GM12878 (cell line): ENCODE data around the gene WDR59. TPM values are rescaled to one million over a fixed set of nuclear protein-coding genes. Genes with fewer than 3 reads are reported as not detected.

Experiments
- ATAC-seq: fragments of 200-7000 bp; cut with Tn5 transposase; 3 replicates; pipeline ENCODE4 v1.9.1; 2020; ENCODE audit warnings: mild to moderate bottlenecking, moderate library complexity
- BruUV-seq: library from RNA; stranded (reverse); fragments of 400-500 nt; replicated peaks from 2 replicates; lab custom pipeline; 2021; lab: Mats Ljungman, UMichigan
- CTCF ChIA-PET: fragments of 300-600 bp; sonication (Branson Sonifier 250); formaldehyde crosslinking; extraction: SDS; loops from one replicate; lab custom pipeline; 2021; ENCODE audit warnings: inconsistent platforms; lab: Yijun Ruan, JAX
- POLR2A ChIA-PET: fragments of 350-600 bp; formaldehyde crosslinking; extraction: SDS; loops from one replicate; lab custom pipeline; 2021; ENCODE audit warnings: inconsistent platforms; lab: Charles Lee
- RAD21 ChIA-PET: fragments of 300-600 bp; sonication (Branson Sonifier 250); formaldehyde crosslinking; loops from one replicate; lab custom pipeline; 2023; ENCODE audit warnings: antibody characterized with exemption; ENCODE audit not compliant: unreplicated experiment; lab: Charles Lee
- SMC1A ChIA-PET: fragments of 300-600 bp; sonication (Branson Sonifier 250); formaldehyde crosslinking; loops from one replicate; lab custom pipeline; 2023; ENCODE audit not compliant: unreplicated experiment, uncharacterized antibody; lab: Charles Lee
- DNase-seq: peaks from one replicate; pipeline ENCODE4 v3.0.0-alpha.2; 2011; ENCODE audit warnings: low read depth, low spot score
- FAIRE-seq: peaks from 3 replicates; lab custom pipeline; 2011; peaks lifted over from hg19 to GRCh38; lab: Jason Lieb, UNC
- H2AFZ ChIP-seq: 2 replicates; pipeline ENCODE4 v1.6.0; 2011; ENCODE audit warnings: low read depth, low read length, control low read depth; ENCODE audit not compliant: control insufficient read depth
- H3K27ac ChIP-seq: 2 replicates; pipeline ENCODE4 v1.5.1; 2011; ENCODE audit warnings: control low read depth; ENCODE audit not compliant: control insufficient read depth, insufficient read depth
- H3K27me3 ChIP-seq, 2 experiments: replicated peaks in 1 of 2; 2 replicates each; pipeline versions ENCODE4 v1.6.0 to v1.6.1; 2011; ENCODE audit warnings: low read length in 1 of 2; ENCODE audit not compliant: control insufficient read depth in 2 of 2, insufficient read depth in 2 of 2
- H3K36me3 ChIP-seq, 2 experiments: 2 replicates each; pipeline ENCODE4 v1.5.1; 2011; ENCODE audit warnings: low read length in 1 of 2; ENCODE audit not compliant: control insufficient read depth in 2 of 2, insufficient read depth in 2 of 2
- H3K4me1 ChIP-seq: 2 replicates; pipeline ENCODE4 v1.6.1; 2011; ENCODE audit warnings: mild to moderate bottlenecking, low read length, moderate library complexity, mixed read lengths; ENCODE audit not compliant: control insufficient read depth, insufficient read depth
- H3K4me2 ChIP-seq: 2 replicates; pipeline ENCODE4 v1.6.0; 2011; ENCODE audit warnings: control low read depth; ENCODE audit not compliant: control insufficient read depth, insufficient read depth
- H3K4me3 ChIP-seq: fragments of 200-600 bp; sonication (generic); 2 replicates; pipeline ENCODE4 v1.5.1; 2016
- H3K79me2 ChIP-seq: 2 replicates; pipeline ENCODE4 v1.6.0; 2011; ENCODE audit warnings: low read length; ENCODE audit not compliant: control insufficient read depth, insufficient read depth
- H3K9ac ChIP-seq: 2 replicates; pipeline ENCODE4 v1.8.0; 2011; ENCODE audit warnings: low read length, control low read depth, mixed read lengths; ENCODE audit not compliant: control insufficient read depth, insufficient read depth
- H3K9me3 ChIP-seq: replicated peaks from 3 replicates; pipeline ENCODE4 v1.5.1; 2011; ENCODE audit warnings: mild to moderate bottlenecking, low read length; ENCODE audit not compliant: control insufficient read depth, insufficient read depth
- H4K20me1 ChIP-seq: 2 replicates; pipeline ENCODE4 v1.6.0; 2011; ENCODE audit not compliant: control insufficient read depth, insufficient read depth
- BMI1 ChIP-seq: fragments of 450-650 bp; IDR thresholded peaks from 2 replicates; pipeline ENCODE4 v1.6.1; 2016; ENCODE audit warnings: mild to moderate bottlenecking, moderate library complexity, borderline replicate concordance
- CHD4 ChIP-seq: fragments of 200-600 bp; sonication (generic); IDR thresholded peaks from 2 replicates; pipeline ENCODE4 v1.6.1; 2016; ENCODE audit warnings: mild to moderate bottlenecking
- CREM ChIP-seq: IDR thresholded peaks from 2 replicates; pipeline ENCODE4 v1.6.1; 2014; ENCODE audit warnings: antibody characterized with exemption, low read depth
- HDGF ChIP-seq: fragments of 450-650 bp; IDR thresholded peaks from 2 replicates; pipeline ENCODE4 v1.6.1; 2016; ENCODE audit warnings: antibody characterized with exemption
- IKZF2 ChIP-seq, 2 experiments: fragments of 450-650 bp; IDR thresholded peaks; 2 replicates each; pipeline ENCODE4 v1.6.1; 2017; ENCODE audit warnings: mild to moderate bottlenecking in 2 of 2, moderate library complexity in 2 of 2
- KAT2A ChIP-seq: conservative IDR thresholded peaks from 2 replicates; pipeline ENCODE4 v1.6.1; 2011; ENCODE audit warnings: low read depth, low read length; ENCODE audit not compliant: control insufficient read depth
- KLF5 ChIP-seq: fragments of 450-650 bp; IDR thresholded peaks from 2 replicates; pipeline ENCODE4 v1.6.1; 2014; ENCODE audit warnings: mild to moderate bottlenecking; ENCODE audit not compliant: partially characterized antibody
- MEF2A ChIP-seq: IDR thresholded peaks from 2 replicates; pipeline ENCODE4 v1.6.1; 2011; ENCODE audit warnings: low read depth, mild to moderate bottlenecking, low read length, moderate library complexity; ENCODE audit not compliant: insufficient read depth
- PAX5 ChIP-seq: IDR thresholded peaks from 2 replicates; pipeline ENCODE4 v1.6.1; 2011; ENCODE audit warnings: low read depth, low read length, borderline replicate concordance
- RBBP5 ChIP-seq: fragments of 200-600 bp; sonication (generic); conservative IDR thresholded peaks from 2 replicates; pipeline ENCODE4 v1.6.1; 2016
- RUNX3 ChIP-seq: IDR thresholded peaks from 2 replicates; pipeline ENCODE4 v1.6.1; 2012; ENCODE audit warnings: low read length, inconsistent platforms
- SMARCA5 ChIP-seq: fragments of 450-650 bp; IDR thresholded peaks from 2 replicates; pipeline ENCODE4 v1.6.1; 2017; ENCODE audit warnings: mild to moderate bottlenecking
- TCF12 ChIP-seq: IDR thresholded peaks from 2 replicates; pipeline ENCODE4 v1.6.1; 2011; ENCODE audit warnings: low read depth, mild to moderate bottlenecking, low read length
- WGBS: methylation state at CpG from one replicate; pipeline ENCODE4 v1.1.6; 2016; ENCODE audit warnings: low lambda C conversion rate; ENCODE audit not compliant: insufficient replicate concordance, insufficient coverage; ENCODE audit errors: missing lambda C conversion rate; 5-methylcytosine and 5-hydroxymethylcytosine counted together
- in situ Hi-C: fragments of 300-500 bp; cut with MboI; formaldehyde crosslinking; loops from 9 replicates; pipeline ENCODE4 v1.14.3; 2018; ENCODE audit warnings: mixed read lengths
- intact Hi-C: fragments of 100-400 bp; cut with micrococcal nuclease; formaldehyde crosslinking; loops from one replicate; pipeline ENCODE4 v1.14.2; 2022; ENCODE audit not compliant: unreplicated experiment
- polyA plus RNA-seq, 11 experiments: library from polyadenylated mRNA; depleted of rRNA in 4 of 11; unstranded in 6 of 11; stranded (reverse) in 5 of 11; fragments of >200 nt; fragmentation: Nextera tagmentation in 4 of 11; fragmentation: Illumina TruSeq in 1 of 11; extraction: Ambion mirVana in 4 of 11; extraction: Trizol in 1 of 11; gene quantifications; 1 replicate in 1 of 11; 2 replicates in 10 of 11; pipeline versions ENCODE4 v1.2.1 to v1.2.3, GENCODE V29; 2011 to 2016; ENCODE audit warnings: inconsistent platforms in 2 of 11, missing spikeins in 2 of 11, low read depth in 1 of 11
- total RNA-seq, 4 experiments: library from RNA; depleted of rRNA in 3 of 4; stranded (reverse); fragments of >200 nt in 3 of 4; fragmentation: Illumina TruSeq in 1 of 4; extraction: Trizol in 1 of 4; gene quantifications; 2 replicates each; pipeline versions ENCODE4 v1.2.1 to v1.2.3, GENCODE V29; 2013 to 2021
- TF ChIP-seq, protein P1 (sequence below): fragments of 450-650 bp; formaldehyde crosslinking; IDR thresholded peaks from 2 replicates; pipeline ENCODE4 v1.4.0; 2022; ENCODE audit warnings: mild to moderate bottlenecking, moderate library complexity

The WDR59 gene
- total and polyA plus RNA-seq, 10 of the 15 experiments (the other 5 are each of a cell fraction or from before 2014, with no cell fraction given): 9.7 to 78.4 (median 24.5) TPM

DNA sequence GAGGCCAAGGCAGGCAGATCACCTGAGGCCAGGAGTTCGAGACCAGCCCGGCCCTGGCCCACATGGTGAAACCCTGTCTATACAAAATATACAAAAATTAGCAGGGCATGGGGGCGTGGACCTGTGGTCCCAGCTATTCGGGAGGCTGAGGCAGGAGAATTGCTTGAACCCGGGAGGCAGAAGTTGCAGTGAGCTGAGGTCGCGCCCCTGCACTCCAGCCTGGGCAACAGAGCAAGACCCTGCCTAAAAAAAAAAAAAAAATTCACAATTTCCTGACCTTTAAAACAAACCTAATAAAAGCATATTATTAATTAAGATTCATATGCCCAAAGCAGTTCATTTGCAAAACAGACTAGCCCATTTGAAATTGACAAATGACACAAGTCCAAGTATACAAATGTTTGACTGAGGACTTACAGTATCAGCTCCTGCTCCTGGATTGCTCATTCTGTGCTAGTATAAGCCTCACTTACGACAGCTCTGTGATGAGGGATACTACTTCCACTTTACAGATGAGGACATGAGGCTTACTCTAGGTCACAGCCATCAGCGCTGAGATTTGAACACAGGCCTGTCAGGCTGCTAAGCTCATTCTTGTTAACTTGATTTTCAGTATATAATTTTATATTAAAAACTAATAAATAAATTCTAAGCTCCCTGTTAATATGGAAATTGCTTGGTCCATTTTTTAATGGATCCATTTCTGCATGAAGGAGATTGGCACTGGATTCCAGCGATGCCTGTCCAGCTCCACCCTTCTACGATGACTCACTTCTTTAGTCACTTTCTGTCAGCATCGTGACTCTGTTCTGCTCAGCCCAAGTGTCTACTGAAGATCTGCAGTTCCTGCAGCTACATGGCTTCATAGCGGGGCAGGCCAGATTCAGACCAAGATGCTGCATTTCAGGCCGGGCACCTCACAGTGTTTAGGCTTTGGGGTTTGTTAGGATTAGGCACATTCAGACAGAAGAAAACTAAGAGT, 88.2 kb downstream of the WDR59 start:
- FAIRE-seq (no peak), DNase-seq (no peak), ATAC-seq (no peak)
- SMC1A ChIA-PET: interaction anchor here (0.6 to 0.8 kb wide), 2 partner anchors 9 to 302 kb away, joined by 3 read pairs; no protein-coding TSS in a partner anchor
- in situ Hi-C loops: no loop called here
- CTCF ChIA-PET: interaction anchor here (0.8 to 1.8 kb wide), 3 partner anchors 34 to 214 kb away, joined by 3 to 9 read pairs (median 5); no protein-coding TSS in a partner anchor
- no peak overlapping the region for H3K27ac ChIP-seq
- no peak for TF ChIP-seq CREM
- no peaks in the 10 kb centered on the region for H3K27me3 ChIP-seq
- peaks cover 6% of the 10 kb centered on the region; the same call in 1 of the 2 replicates for H3K4me1 ChIP-seq
- no peak overlapping the region for H2AFZ ChIP-seq
- no TSS peak for BruUV-seq
- H3K9ac ChIP-seq: no peak overlapping the region
- no peaks in the 10 kb centered on the region for H3K79me2 ChIP-seq
- H3K36me3 ChIP-seq: no peaks in the 10 kb centered on the region
- no peak overlapping the region for H3K4me3 ChIP-seq
- no peaks in the 10 kb centered on the region for H3K9me3 ChIP-seq
- intact Hi-C loops: no loop called here
- RAD21 ChIA-PET: no interaction called here
- POLR2A ChIA-PET: interaction anchor here (0.6 kb wide), 3 partner anchors 24 to 432 kb away, joined by 3 read pairs; no protein-coding TSS in a partner anchor
- no peaks in the 10 kb centered on the region for H4K20me1 ChIP-seq
- WGBS: 89% methylated on average over 14 of the region's 14 CpGs
- no peak overlapping the region for H3K4me2 ChIP-seq

DNA sequence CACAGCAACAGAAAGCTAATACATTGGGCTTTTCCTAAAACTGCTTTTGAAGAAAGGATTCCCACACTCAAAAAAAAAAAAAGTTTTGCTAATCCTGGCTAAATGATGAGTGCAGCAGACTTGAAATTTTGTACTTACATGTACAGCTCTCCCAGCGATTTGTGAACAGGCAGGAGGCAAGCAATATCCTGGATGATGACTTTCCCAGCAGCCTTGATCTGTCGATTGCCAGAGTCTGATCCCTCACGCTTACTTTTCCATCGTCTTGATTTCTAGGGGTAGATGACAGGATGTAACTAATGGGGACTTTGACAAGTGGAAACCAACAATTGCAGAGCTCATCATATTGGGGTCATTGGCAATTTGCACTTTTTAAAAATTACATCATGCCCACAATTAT, 91.4 kb downstream of the WDR59 start:
- FAIRE-seq: no peak
- ChIA-PET RAD21 (interaction anchor here (1.0 to 1.8 kb wide), 2 partner anchors 38 to 218 kb away, joined by 3 to 12 read pairs; no protein-coding TSS in a partner anchor), POLR2A (no interaction called here), CTCF (interaction anchor here (0.6 to 1.9 kb wide), 3 partner anchors 31 to 218 kb away, joined by 3 to 11 read pairs (median 5); no protein-coding TSS in a partner anchor), SMC1A (interaction anchor here (1.1 to 2.0 kb wide), 2 partner anchors 31 to 91 kb away, joined by 5 to 9 read pairs; partner anchors contain the start of gene WDR59)
- no TSS peak for BruUV-seq
- no peak overlapping the region for H3K4me2 ChIP-seq
- H3K4me3 ChIP-seq: no peak overlapping the region
- intact Hi-C loops (no loop called here), in situ Hi-C loops (no loop called here)
- WGBS: 88% methylated on average over 4 of the region's 4 CpGs
- H2AFZ ChIP-seq: no peak overlapping the region
- peaks cover 0 to 4% of the 10 kb centered on the region in 2 experiments; a peak in 1 of 4 replicates for H3K36me3 ChIP-seq
- no peak overlapping the region for H3K9ac ChIP-seq
- H3K9me3 ChIP-seq: no peaks in the 10 kb centered on the region
- no peaks in the 10 kb centered on the region for H4K20me1 ChIP-seq
- no peaks in the 10 kb centered on the region for H3K27me3 ChIP-seq
- ATAC-seq: no peak
- H3K79me2 ChIP-seq: no peaks in the 10 kb centered on the region
- no peak for DNase-seq
- H3K4me1 ChIP-seq: peaks cover 6% of the 10 kb centered on the region; the same call in 1 of the 2 replicates
- peak overlapping the region; percentile 22; the same call in 1 of the 2 replicates for H3K27ac ChIP-seq
- no peak for TF ChIP-seq MEF2A
- no peak for TF ChIP-seq TCF12
- no peak for TF ChIP-seq CHD4
- TF ChIP-seq RBBP5: no peak
- TF ChIP-seq, protein P1, sequence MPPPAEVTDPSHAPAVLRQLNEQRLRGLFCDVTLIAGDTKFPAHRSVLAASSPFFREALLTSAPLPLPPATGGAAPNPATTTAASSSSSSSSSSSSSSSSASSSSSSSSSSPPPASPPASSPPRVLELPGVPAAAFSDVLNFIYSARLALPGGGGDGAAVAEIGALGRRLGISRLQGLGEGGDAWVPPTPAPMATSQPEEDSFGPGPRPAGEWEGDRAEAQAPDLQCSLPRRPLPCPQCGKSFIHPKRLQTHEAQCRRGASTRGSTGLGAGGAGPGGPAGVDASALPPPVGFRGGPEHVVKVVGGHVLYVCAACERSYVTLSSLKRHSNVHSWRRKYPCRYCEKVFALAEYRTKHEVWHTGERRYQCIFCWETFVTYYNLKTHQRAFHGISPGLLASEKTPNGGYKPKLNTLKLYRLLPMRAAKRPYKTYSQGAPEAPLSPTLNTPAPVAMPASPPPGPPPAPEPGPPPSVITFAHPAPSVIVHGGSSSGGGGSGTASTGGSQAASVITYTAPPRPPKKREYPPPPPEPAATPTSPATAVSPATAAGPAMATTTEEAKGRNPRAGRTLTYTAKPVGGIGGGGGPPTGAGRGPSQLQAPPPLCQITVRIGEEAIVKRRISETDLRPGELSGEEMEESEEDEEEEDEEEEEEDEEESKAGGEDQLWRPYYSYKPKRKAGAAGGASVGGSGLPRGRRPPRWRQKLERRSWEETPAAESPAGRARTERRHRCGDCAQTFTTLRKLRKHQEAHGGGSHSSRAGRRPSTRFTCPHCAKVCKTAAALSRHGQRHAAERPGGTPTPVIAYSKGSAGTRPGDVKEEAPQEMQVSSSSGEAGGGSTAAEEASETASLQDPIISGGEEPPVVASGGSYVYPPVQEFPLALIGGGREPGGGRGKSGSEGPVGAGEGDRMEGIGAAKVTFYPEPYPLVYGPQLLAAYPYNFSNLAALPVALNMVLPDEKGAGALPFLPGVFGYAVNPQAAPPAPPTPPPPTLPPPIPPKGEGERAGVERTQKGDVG (CRISPR knock-in tag): no peak
- TF ChIP-seq PAX5: no peak
- no peak for TF ChIP-seq IKZF2 (IDR thresholded peaks at IDR 0.05)
- TF ChIP-seq SMARCA5: no peak
- no peak for TF ChIP-seq BMI1
- no peak for TF ChIP-seq KLF5
- TF ChIP-seq HDGF: no peak
- no peak for TF ChIP-seq RUNX3
- no peak for TF ChIP-seq KAT2A
